HG03066 (cell line): ENCODE measurements around the gene ZDHHC21.

Experiments used
- ATAC-seq: cut with Tn5 transposase; IDR thresholded peaks from one replicate; pipeline ENCODE4 v1.9.1; 2021; ENCODE audit warnings: low read depth; ENCODE audit not compliant: unreplicated experiment

The ZDHHC21 gene

GRCh38 chr9:14618836-14619420 is 74.3 kb downstream of the ZDHHC21 start:
- ATAC-seq: no peak

GRCh38 chr9:14616188-14616982 is 76.8 kb downstream of the ZDHHC21 start:
- ATAC-seq: peak; percentile 77

- ATAC-seq: no peak
Measured at GRCh38 chr9:14608540-14608939, 84.7 kb downstream of the ZDHHC21 start.

GRCh38 chr9:14597171-14597799 is 95.9 kb downstream of the ZDHHC21 start:
- ATAC-seq: no peak

GRCh38 chr9:14593406-14593805 is 99.8 kb downstream of the ZDHHC21 start:
- no peak for ATAC-seq

GRCh38 chr9:14591411-14591810 is 101.8 kb downstream of the ZDHHC21 start:
- no peak for ATAC-seq

GRCh38 chr9:14585730-14586473 is 107.3 kb downstream of the ZDHHC21 start:
- ATAC-seq: peak; percentile 99

GRCh38 chr9:14584571-14584970 is 108.7 kb downstream of the ZDHHC21 start:
- no peak for ATAC-seq

GRCh38 chr9:14578030-14578429 is 115.2 kb downstream of the ZDHHC21 start:
- no peak for ATAC-seq

- ATAC-seq: no peak
Measured at GRCh38 chr9:14574173-14574572, 119.1 kb downstream of the ZDHHC21 start.

- no peak for ATAC-seq
Measured at GRCh38 chr9:14573319-14573718, 119.9 kb downstream of the ZDHHC21 start.

GRCh38 chr9:14565352-14566016 is 127.7 kb downstream of the ZDHHC21 start:
- no peak for ATAC-seq

GRCh38 chr9:14563902-14564624 is 129.2 kb downstream of the ZDHHC21 start:
- ATAC-seq: no peak

- ATAC-seq: no peak
Measured at GRCh38 chr9:14561929-14562405, 131.3 kb downstream of the ZDHHC21 start.
